ENCODE results near the gene LTN1. TPM values are rescaled to one million over a fixed set of nuclear protein-coding genes. Genes with fewer than 3 reads are reported as not detected.
A peak's percentile ranks its signal among the peaks of the same experiment; 100 is the strongest.

Gene LTN1
- polyA plus RNA-seq, 1 of the 3 experiments (the other 2 are of a cell fraction), result 3.2 TPM

- Histone ChIP-seq H3F3A (replicated peaks; ENCODE audit: insufficient read depth) (no peaks in the 10 kb centered on the region), H3K9me2 (no peaks in the 10 kb centered on the region), H2AFZ (ENCODE audit: low read depth) (0 out of 2 replicates have a peak overlapping the region, but pooled peaks have one; percentile 34), H4K20me1 (ENCODE audit: insufficient read depth) (no peaks in the 10 kb centered on the region), H3K9me3 (no peaks in the 10 kb centered on the region), H3K4me1 (ENCODE audit: control insufficient read depth in 1 of 2, insufficient read depth in 2 of 2, low read depth in 1 of 2, low read length in 1 of 2) (no peaks in the 10 kb centered on the region), H3K36me3 (replicated peaks in 1 of 2; ENCODE audit: control insufficient read depth in 1 of 2, insufficient read depth in 2 of 2, low read length in 1 of 2) (no peaks in the 10 kb centered on the region), H3K4me3 (ENCODE audit: low read depth in 2 of 2, low read length in 1 of 2) (no peak overlapping the region), H3K27ac (ENCODE audit: low read depth in 2 of 2, low read length in 1 of 2) (no peak overlapping the region), H3K4me2 (no peak overlapping the region), H3K9ac (no peak overlapping the region), H3K79me2 (ENCODE audit: insufficient read depth) (no peaks in the 10 kb centered on the region), H3K27me3 (ENCODE audit: insufficient read depth) (no peaks in the 10 kb centered on the region)
- no peak for TF ChIP-seq RAD21 (IDR thresholded peaks at IDR 0.05; ENCODE audit: low read length)
- TF ChIP-seq, protein P1, sequence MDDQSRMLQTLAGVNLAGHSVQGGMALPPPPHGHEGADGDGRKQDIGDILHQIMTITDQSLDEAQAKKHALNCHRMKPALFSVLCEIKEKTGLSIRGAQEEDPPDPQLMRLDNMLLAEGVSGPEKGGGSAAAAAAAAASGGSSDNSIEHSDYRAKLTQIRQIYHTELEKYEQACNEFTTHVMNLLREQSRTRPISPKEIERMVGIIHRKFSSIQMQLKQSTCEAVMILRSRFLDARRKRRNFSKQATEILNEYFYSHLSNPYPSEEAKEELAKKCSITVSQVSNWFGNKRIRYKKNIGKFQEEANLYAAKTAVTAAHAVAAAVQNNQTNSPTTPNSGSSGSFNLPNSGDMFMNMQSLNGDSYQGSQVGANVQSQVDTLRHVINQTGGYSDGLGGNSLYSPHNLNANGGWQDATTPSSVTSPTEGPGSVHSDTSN (IDR thresholded peaks at IDR 0.05), result 0 out of 2 replicates have a peak, but pooled peaks have one; percentile 10
- WGBS (ENCODE audit: low lambda C conversion rate), result 77% methylated on average over 5 of the region's 5 CpGs
- DNase-seq, result no peak
- ChIA-PET CTCF (no interaction called here), POLR2A (no interaction called here)
These were observed 92.9 kb downstream of the LTN1 start for GRCh38 chr21:28899744-28900143.

GRCh38 chr21:28899220-28899619 lies 93.5 kb downstream of the LTN1 start:
- ChIA-PET CTCF (no interaction called here), POLR2A (no interaction called here)
- no peaks in the 10 kb centered on the region for H3K36me3 ChIP-seq (replicated peaks in 1 of 2; ENCODE audit: control insufficient read depth in 1 of 2, insufficient read depth in 2 of 2, low read length in 1 of 2)
- H3K27me3 ChIP-seq (ENCODE audit: insufficient read depth), result no peaks in the 10 kb centered on the region
- H3F3A ChIP-seq (replicated peaks; ENCODE audit: insufficient read depth), result no peaks in the 10 kb centered on the region
- DNase-seq, result no peak
- WGBS (ENCODE audit: low lambda C conversion rate), result 69% methylated on average over 3 of the region's 3 CpGs
- no peak overlapping the region for H3K9ac ChIP-seq
- H3K4me2 ChIP-seq, result no peak overlapping the region
- H3K27ac ChIP-seq (ENCODE audit: low read depth in 2 of 2, low read length in 1 of 2), result no peak overlapping the region
- H3K4me1 ChIP-seq (ENCODE audit: control insufficient read depth in 1 of 2, insufficient read depth in 2 of 2, low read depth in 1 of 2, low read length in 1 of 2), result no peaks in the 10 kb centered on the region
- TF ChIP-seq EP300 (IDR thresholded peaks at IDR 0.05; ENCODE audit: borderline replicate concordance in 1 of 2, low read depth in 1 of 2, low read length in 1 of 2) (no peak), FOXJ3 (CRISPR knock-in tag; IDR thresholded peaks at IDR 0.05) (no peak), RCOR1 (IDR thresholded peaks at IDR 0.05; ENCODE audit: low read length) (no peak), RFX5 (IDR thresholded peaks at IDR 0.05; ENCODE audit: low read length) (no peak), JUND (IDR thresholded peaks at IDR 0.05) (no peak), ELF1 (IDR thresholded peaks at IDR 0.05) (no peak), TAF1 (IDR thresholded peaks at IDR 0.05; ENCODE audit: borderline replicate concordance, low read depth, low read length) (no peak), GATA2 (CRISPR knock-in tag; IDR thresholded peaks at IDR 0.05) (no peak), NRF1 (IDR thresholded peaks at IDR 0.05; ENCODE audit: low read depth, low read length) (no peak), MEF2A (IDR thresholded peaks at IDR 0.05; ENCODE audit: borderline replicate concordance, low read depth) (no peak), GABPA (IDR thresholded peaks at IDR 0.05; ENCODE audit: low read depth) (no peak), USF1 (IDR thresholded peaks at IDR 0.05; ENCODE audit: borderline replicate concordance, low read depth) (no peak), SMC3 (IDR thresholded peaks at IDR 0.05; ENCODE audit: low read depth, low read length) (no peak), TEAD4 (IDR thresholded peaks at IDR 0.05; ENCODE audit: borderline replicate concordance, insufficient read depth) (no peak), YY1 (IDR thresholded peaks at IDR 0.05; ENCODE audit: low read depth) (no peak), EZH2phosphoT487 (IDR thresholded peaks at IDR 0.05; ENCODE audit: borderline replicate concordance, low read depth) (no peak)
- TF ChIP-seq, protein P1 (IDR thresholded peaks at IDR 0.05), result no peak
- TF ChIP-seq, protein P2, sequence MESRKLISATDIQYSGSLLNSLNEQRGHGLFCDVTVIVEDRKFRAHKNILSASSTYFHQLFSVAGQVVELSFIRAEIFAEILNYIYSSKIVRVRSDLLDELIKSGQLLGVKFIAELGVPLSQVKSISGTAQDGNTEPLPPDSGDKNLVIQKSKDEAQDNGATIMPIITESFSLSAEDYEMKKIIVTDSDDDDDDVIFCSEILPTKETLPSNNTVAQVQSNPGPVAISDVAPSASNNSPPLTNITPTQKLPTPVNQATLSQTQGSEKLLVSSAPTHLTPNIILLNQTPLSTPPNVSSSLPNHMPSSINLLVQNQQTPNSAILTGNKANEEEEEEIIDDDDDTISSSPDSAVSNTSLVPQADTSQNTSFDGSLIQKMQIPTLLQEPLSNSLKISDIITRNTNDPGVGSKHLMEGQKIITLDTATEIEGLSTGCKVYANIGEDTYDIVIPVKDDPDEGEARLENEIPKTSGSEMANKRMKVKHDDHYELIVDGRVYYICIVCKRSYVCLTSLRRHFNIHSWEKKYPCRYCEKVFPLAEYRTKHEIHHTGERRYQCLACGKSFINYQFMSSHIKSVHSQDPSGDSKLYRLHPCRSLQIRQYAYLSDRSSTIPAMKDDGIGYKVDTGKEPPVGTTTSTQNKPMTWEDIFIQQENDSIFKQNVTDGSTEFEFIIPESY (IDR thresholded peaks at IDR 0.05; ENCODE audit: borderline replicate concordance, low read depth), result no peak
- no peaks in the 10 kb centered on the region for H3K9me3 ChIP-seq
- no peak overlapping the region for H3K4me3 ChIP-seq (ENCODE audit: low read depth in 2 of 2, low read length in 1 of 2)
- H3K79me2 ChIP-seq (ENCODE audit: insufficient read depth), result no peaks in the 10 kb centered on the region
- H2AFZ ChIP-seq (ENCODE audit: low read depth), result no peak overlapping the region
- no peaks in the 10 kb centered on the region for H4K20me1 ChIP-seq (ENCODE audit: insufficient read depth)
- H3K9me2 ChIP-seq, result no peaks in the 10 kb centered on the region

All from SK-N-SH (cell line).